GM12878 (cell line): ENCODE results near the gene DGLUCY. TPM values are rescaled to one million over a fixed set of nuclear protein-coding genes. Genes with fewer than 3 reads are reported as not detected.

Source experiments
- BCLAF1 ChIP-seq: fragments of 450-650 bp; IDR thresholded peaks from 2 replicates; pipeline ENCODE4 v1.6.1; 2017; ENCODE audit warnings: antibody characterized with exemption, mild to moderate bottlenecking, moderate library complexity
- ESRRA ChIP-seq: IDR thresholded peaks from 2 replicates; pipeline ENCODE4 v1.6.1; 2012; ENCODE audit warnings: mild to moderate bottlenecking, low read length, improper control_type of control experiment
- FOS ChIP-seq: IDR thresholded peaks from 3 replicates; pipeline ENCODE4 v1.6.1; 2011; ENCODE audit warnings: borderline replicate concordance; ENCODE audit not compliant: insufficient read length; ENCODE audit errors: extremely low read depth
- FOXK2 ChIP-seq: fragments of 450-650 bp; IDR thresholded peaks from 2 replicates; pipeline ENCODE4 v1.6.1; 2017; ENCODE audit warnings: mild to moderate bottlenecking, moderate library complexity
- HCFC1 ChIP-seq: fragments of 150-350 bp; IDR thresholded peaks from 2 replicates; pipeline ENCODE4 v1.6.1; 2014; ENCODE audit warnings: low read length
- HDGF ChIP-seq: fragments of 450-650 bp; IDR thresholded peaks from 2 replicates; pipeline ENCODE4 v1.6.1; 2016; ENCODE audit warnings: antibody characterized with exemption
- IRF3 ChIP-seq: fragments of 450-650 bp; IDR thresholded peaks from 2 replicates; pipeline ENCODE4 v1.6.1; 2014; ENCODE audit warnings: mild to moderate bottlenecking
- KLF5 ChIP-seq: fragments of 450-650 bp; IDR thresholded peaks from 2 replicates; pipeline ENCODE4 v1.6.1; 2014; ENCODE audit warnings: mild to moderate bottlenecking; ENCODE audit not compliant: partially characterized antibody
- MAX ChIP-seq: IDR thresholded peaks from 2 replicates; pipeline ENCODE4 v1.6.1; 2012; ENCODE audit warnings: low read depth, low read length, improper control_type of control experiment
- MYB ChIP-seq: fragments of 150-350 bp; IDR thresholded peaks from 2 replicates; pipeline ENCODE4 v1.6.1; 2014; ENCODE audit warnings: mild to moderate bottlenecking, low read depth, low read length, borderline replicate concordance
- NFIC ChIP-seq: IDR thresholded peaks from 2 replicates; pipeline ENCODE4 v1.6.1; 2012; ENCODE audit warnings: low read depth, mild to moderate bottlenecking, inconsistent platforms, low read length, moderate library complexity
- NFYB ChIP-seq: IDR thresholded peaks from 2 replicates; pipeline ENCODE4 v1.6.1; 2011; ENCODE audit warnings: low read depth, mild to moderate bottlenecking, low read length, improper control_type of control experiment, moderate library complexity; ENCODE audit not compliant: insufficient read depth
- NRF1 ChIP-seq: conservative IDR thresholded peaks from 2 replicates; pipeline ENCODE4 v1.6.1; 2011; ENCODE audit warnings: mild to moderate bottlenecking, low read depth, low read length, improper control_type of control experiment
- PKNOX1 ChIP-seq: fragments of 450-650 bp; IDR thresholded peaks from 2 replicates; pipeline ENCODE4 v1.6.1; 2016; ENCODE audit warnings: mild to moderate bottlenecking
- PML ChIP-seq: IDR thresholded peaks from 2 replicates; pipeline ENCODE4 v1.6.1; 2012; ENCODE audit warnings: low read length, inconsistent platforms
- POLR2A ChIP-seq: IDR thresholded peaks from 2 replicates; pipeline ENCODE4 v1.6.1; 2011; ENCODE audit warnings: low read depth, mild to moderate bottlenecking, low read length
- RAD51 ChIP-seq: fragments of 450-650 bp; IDR thresholded peaks from 2 replicates; pipeline ENCODE4 v1.6.1; 2016; ENCODE audit warnings: moderate library complexity, mild to moderate bottlenecking, inconsistent platforms
- RCOR1 ChIP-seq: conservative IDR thresholded peaks from 2 replicates; pipeline ENCODE4 v1.6.1; 2012; ENCODE audit warnings: low read depth, low read length, improper control_type of control experiment
- RUNX3 ChIP-seq: IDR thresholded peaks from 2 replicates; pipeline ENCODE4 v1.6.1; 2012; ENCODE audit warnings: low read length, inconsistent platforms
- SKIL ChIP-seq: fragments of 450-650 bp; IDR thresholded peaks from 2 replicates; pipeline ENCODE4 v1.6.1; 2017; ENCODE audit warnings: mild to moderate bottlenecking, low read depth, inconsistent platforms; ENCODE audit not compliant: poor library complexity, severe bottlenecking
- SMC3 ChIP-seq: IDR thresholded peaks from 2 replicates; pipeline ENCODE4 v1.6.1; 2011; ENCODE audit warnings: low read length, improper control_type of control experiment, borderline replicate concordance
- SREBF2 ChIP-seq: IDR thresholded peaks from 2 replicates; pipeline ENCODE4 v1.6.1; 2012; ENCODE audit warnings: mild to moderate bottlenecking, low read length
- SUZ12 ChIP-seq: fragments of 200-600 bp; sonication (generic); IDR thresholded peaks from one replicate; pipeline ENCODE4 v1.6.1; 2018; ENCODE audit warnings: antibody characterized with exemption, mild to moderate bottlenecking; ENCODE audit not compliant: unreplicated experiment
- TAF1 ChIP-seq: IDR thresholded peaks from 2 replicates; pipeline ENCODE4 v1.6.1; 2011; ENCODE audit warnings: mild to moderate bottlenecking, low read depth, low read length, borderline replicate concordance
- TCF3 ChIP-seq: IDR thresholded peaks from 2 replicates; pipeline ENCODE4 v1.6.1; 2012; ENCODE audit warnings: low read depth, mild to moderate bottlenecking, low read length, borderline replicate concordance; ENCODE audit not compliant: insufficient read depth
- YY1 ChIP-seq: IDR thresholded peaks from 2 replicates; pipeline ENCODE4 v1.6.1; 2011; ENCODE audit warnings: low read depth, mild to moderate bottlenecking, low read length
- ZNF217 ChIP-seq: fragments of 450-650 bp; IDR thresholded peaks from 2 replicates; pipeline ENCODE4 v1.6.1; 2017; ENCODE audit warnings: antibody characterized with exemption, mild to moderate bottlenecking
- polyA plus RNA-seq, 11 experiments: library from polyadenylated mRNA; depleted of rRNA in 4 of 11; unstranded in 6 of 11; stranded (reverse) in 5 of 11; fragments of >200 nt; fragmentation: Nextera tagmentation in 4 of 11; fragmentation: Illumina TruSeq in 1 of 11; extraction: Ambion mirVana in 4 of 11; extraction: Trizol in 1 of 11; gene quantifications; 1 replicate in 1 of 11; 2 replicates in 10 of 11; pipeline versions ENCODE4 v1.2.1 to v1.2.3, GENCODE V29; 2011 to 2016; ENCODE audit warnings: inconsistent platforms in 2 of 11, missing spikeins in 2 of 11, low read depth in 1 of 11
- total RNA-seq, 4 experiments: library from RNA; depleted of rRNA in 3 of 4; stranded (reverse); fragments of >200 nt in 3 of 4; fragmentation: Illumina TruSeq in 1 of 4; extraction: Trizol in 1 of 4; gene quantifications; 2 replicates each; pipeline versions ENCODE4 v1.2.1 to v1.2.3, GENCODE V29; 2013 to 2021

DGLUCY gene
- total and polyA plus RNA-seq, 10 of the 15 experiments (the other 5 are each of a cell fraction or from before 2014, with no cell fraction given) = 15.0 to 70.3 (median 55.1) TPM

GRCh38 chr14:91229743-91230200 lies 115.9 kb downstream of the DGLUCY start (continued):
- TF ChIP-seq KLF5 = no peak
- peak; percentile 80; the same call in 1 of the 2 replicates for TF ChIP-seq PML
- TF ChIP-seq SREBF2 = no peak
- TF ChIP-seq SMC3 = no peak
- TF ChIP-seq ESRRA = no peak
- TF ChIP-seq TAF1 = peak; percentile 54
- TF ChIP-seq FOXK2 = no peak
- TF ChIP-seq RAD51 = no peak
- TF ChIP-seq SKIL = peak; percentile 65
- TF ChIP-seq IRF3 = no peak
- TF ChIP-seq RCOR1 = no peak
- no peak for TF ChIP-seq FOS
- TF ChIP-seq NFIC = peak; percentile 96
- peak; percentile 32; the same call in 1 of the 2 replicates for TF ChIP-seq HDGF
- no peak for TF ChIP-seq PKNOX1
- TF ChIP-seq NRF1 = no peak
- TF ChIP-seq RUNX3 = peak; percentile 100
- no peak for TF ChIP-seq BCLAF1
- TF ChIP-seq TCF3 = peak; percentile 67; the same call in 1 of the 2 replicates
- TF ChIP-seq MYB = no peak
- TF ChIP-seq HCFC1 = no peak
- no peak for TF ChIP-seq SUZ12
- TF ChIP-seq YY1 = peak; percentile 44
- peak; percentile 34; the same call in 1 of the 2 replicates for TF ChIP-seq POLR2A
- TF ChIP-seq MAX = peak; percentile 37; the same call in 1 of the 2 replicates
- TF ChIP-seq ZNF217 = no peak
- 0 out of 2 replicates have a peak, but pooled peaks have one; percentile 19 for TF ChIP-seq NFYB
